B cell (primary cell): ENCODE results near the gene KCNF1. TPM values are rescaled to one million over a fixed set of nuclear protein-coding genes. Genes with fewer than 3 reads are reported as not detected.

Experiments
- ATAC-seq: fragments of 200-7000 bp; cut with Tn5 transposase; one replicate; pipeline ENCODE4 v1.10.0; 2021; ENCODE audit warnings: low read depth, mild to moderate bottlenecking, moderate number of reproducible peaks, moderate library complexity
- CTCF ChIA-PET: fragments of 350-600 bp; sonication (Branson Sonifier 250); formaldehyde crosslinking; loops from one replicate; lab custom pipeline; 2021; ENCODE audit warnings: antibody characterized with exemption, inconsistent platforms; lab: Charles Lee
- POLR2A ChIA-PET: fragments of 350-600 bp; sonication (Branson Sonifier 250); formaldehyde crosslinking; loops from one replicate; lab custom pipeline; 2021; ENCODE audit warnings: antibody characterized with exemption; lab: Charles Lee
- DNase-seq: peaks from one replicate; pipeline ENCODE4 v3.0.0; 2013
- H2AFZ ChIP-seq: 2 replicates; pipeline ENCODE4 v1.6.1; 2012; ENCODE audit warnings: mild to moderate bottlenecking, low read depth, low read length; ENCODE audit not compliant: insufficient read depth, poor library complexity, severe bottlenecking
- H3K27ac ChIP-seq, 2 donors: 1 replicate in 1 of 2; 2 replicates in 1 of 2; pipeline ENCODE4 v1.5.1; 2012 to 2013; ENCODE audit warnings: low read length in 2 of 2, mild to moderate bottlenecking in 2 of 2, moderate library complexity in 1 of 2
- H3K27me3 ChIP-seq, 4 experiments: fragments of 200-600 bp in 1 of 4; sonication (generic) in 1 of 4; replicated peaks in 1 of 4; 1 replicate in 2 of 4; 2 replicates in 2 of 4; pipeline versions ENCODE4 v1.6.1 to v1.7.0; 2013 to 2016; ENCODE audit warnings: low read length in 3 of 4, mild to moderate bottlenecking in 2 of 4, mixed read lengths in 1 of 4, moderate library complexity in 1 of 4; ENCODE audit not compliant: insufficient read depth in 4 of 4, control insufficient read depth in 3 of 4; ENCODE audit errors: control extremely low read depth in 1 of 4
- H3K36me3 ChIP-seq, 2 experiments: replicated peaks in 1 of 2; 1 replicate in 1 of 2; 2 replicates in 1 of 2; pipeline versions ENCODE4 v1.6.1 to v1.7.1; 2013; ENCODE audit warnings: low read length in 1 of 2; ENCODE audit not compliant: insufficient read depth in 2 of 2, control insufficient read depth in 1 of 2; ENCODE audit errors: control extremely low read depth in 1 of 2, extremely low read depth in 1 of 2
- H3K4me1 ChIP-seq, 2 donors: fragments of 200-600 bp in 1 of 2; sonication (generic) in 1 of 2; 1 replicate in 1 of 2; 2 replicates in 1 of 2; pipeline versions ENCODE4 v1.5.1 to v1.6.1; 2013 to 2017; ENCODE audit warnings: low read length in 2 of 2; ENCODE audit not compliant: control insufficient read depth in 2 of 2, insufficient read depth in 2 of 2
- H3K4me2 ChIP-seq: replicated peaks from 2 replicates; pipeline ENCODE3; 2012; ENCODE audit warnings: mild to moderate bottlenecking, low read depth, low read length; ENCODE audit not compliant: poor library complexity, severe bottlenecking
- H3K4me3 ChIP-seq, 5 experiments: fragments of 200-600 bp in 1 of 5; sonication (generic) in 1 of 5; 1 replicate in 3 of 5; 2 replicates in 2 of 5; pipeline versions ENCODE4 v1.5.1 to v1.7.0; 2011 to 2016; ENCODE audit warnings: low read length in 4 of 5, mild to moderate bottlenecking in 4 of 5, low read depth in 2 of 5, control low read depth in 1 of 5, moderate library complexity in 1 of 5; ENCODE audit not compliant: insufficient read depth in 1 of 5; ENCODE audit errors: control extremely low read depth in 1 of 5, extremely low read depth in 1 of 5
- H3K79me2 ChIP-seq: fragments of 200-600 bp; sonication (generic); one replicate; pipeline ENCODE4 v1.6.0; 2016; ENCODE audit warnings: low read length; ENCODE audit not compliant: control insufficient read depth, insufficient read depth
- H3K9ac ChIP-seq: fragments of 200-600 bp; sonication (generic); 2 replicates; pipeline ENCODE4 v1.6.1; 2017; ENCODE audit warnings: mild to moderate bottlenecking, low read length, moderate library complexity
- H3K9me3 ChIP-seq, 3 donors: one replicate each; pipeline versions ENCODE4 v1.6.1 to v1.7.1; 2013; ENCODE audit warnings: low read length in 2 of 3; ENCODE audit not compliant: control insufficient read depth in 2 of 3, insufficient read depth in 1 of 3; ENCODE audit errors: control extremely low read depth in 1 of 3
- H4K20me1 ChIP-seq: 2 replicates; pipeline ENCODE4 v1.6.0; 2012; ENCODE audit warnings: mild to moderate bottlenecking, low read length; ENCODE audit not compliant: insufficient read depth, control insufficient read depth, poor library complexity, severe bottlenecking
- H3K27ac Mint-ChIP-seq: one replicate; pipeline ENCODE4 v1.8.0; 2021; ENCODE audit warnings: mixed read lengths
- H3K27me3 Mint-ChIP-seq: one replicate; pipeline ENCODE4 v1.8.0; 2021; ENCODE audit warnings: mixed read lengths
- H3K4me1 Mint-ChIP-seq: one replicate; pipeline ENCODE4 v1.8.0; 2021; ENCODE audit warnings: mixed read lengths
- H3K4me3 Mint-ChIP-seq: one replicate; pipeline ENCODE4 v1.8.0; 2021; ENCODE audit warnings: mixed read lengths
- H3K9me3 Mint-ChIP-seq: one replicate; pipeline ENCODE4 v1.8.0; 2022; ENCODE audit warnings: mixed read lengths; ENCODE audit not compliant: insufficient read depth
- EZH2 ChIP-seq: IDR thresholded peaks from 2 replicates; pipeline ENCODE4 v1.6.1; 2012; ENCODE audit warnings: borderline replicate concordance, low read depth, mild to moderate bottlenecking, moderate library complexity, low read length; ENCODE audit not compliant: insufficient read depth, poor library complexity, severe bottlenecking
- WGBS: methylation state at CpG from one replicate; pipeline ENCODE4 v1.1.5; 2013; ENCODE audit warnings: missing lambda C conversion rate; ENCODE audit not compliant: insufficient coverage; 5-methylcytosine and 5-hydroxymethylcytosine counted together
- intact Hi-C: fragments of 100-400 bp; cut with micrococcal nuclease; formaldehyde crosslinking; loops from one replicate; pipeline ENCODE4 v1.10.0; 2022
- polyA plus RNA-seq: library from polyadenylated mRNA; depleted of rRNA; stranded (reverse); fragments of >200 nt; gene quantifications from 2 replicates; pipeline ENCODE4 v1.2.3, GENCODE V29; 2012
- total RNA-seq, 2 donors: library from RNA; stranded (reverse); fragments of 120-200 nt in 1 of 2; gene quantifications; 1 replicate in 1 of 2; 2 replicates in 1 of 2; pipeline versions ENCODE4 v1.2.3 to v1.2.4, GENCODE V29; 2013 to 2022
- TF ChIP-seq, protein P1 (sequence below): fragments of 200-600 bp; IDR thresholded peaks from one replicate; pipeline ENCODE4 v1.8.0; 2022; ENCODE audit warnings: antibody characterized with exemption, mild to moderate bottlenecking

KCNF1 gene
- total and polyA plus RNA-seq, 2 donors (not counting 1 experiment from before 2014, with no cell fraction given), result not detected

DNA sequence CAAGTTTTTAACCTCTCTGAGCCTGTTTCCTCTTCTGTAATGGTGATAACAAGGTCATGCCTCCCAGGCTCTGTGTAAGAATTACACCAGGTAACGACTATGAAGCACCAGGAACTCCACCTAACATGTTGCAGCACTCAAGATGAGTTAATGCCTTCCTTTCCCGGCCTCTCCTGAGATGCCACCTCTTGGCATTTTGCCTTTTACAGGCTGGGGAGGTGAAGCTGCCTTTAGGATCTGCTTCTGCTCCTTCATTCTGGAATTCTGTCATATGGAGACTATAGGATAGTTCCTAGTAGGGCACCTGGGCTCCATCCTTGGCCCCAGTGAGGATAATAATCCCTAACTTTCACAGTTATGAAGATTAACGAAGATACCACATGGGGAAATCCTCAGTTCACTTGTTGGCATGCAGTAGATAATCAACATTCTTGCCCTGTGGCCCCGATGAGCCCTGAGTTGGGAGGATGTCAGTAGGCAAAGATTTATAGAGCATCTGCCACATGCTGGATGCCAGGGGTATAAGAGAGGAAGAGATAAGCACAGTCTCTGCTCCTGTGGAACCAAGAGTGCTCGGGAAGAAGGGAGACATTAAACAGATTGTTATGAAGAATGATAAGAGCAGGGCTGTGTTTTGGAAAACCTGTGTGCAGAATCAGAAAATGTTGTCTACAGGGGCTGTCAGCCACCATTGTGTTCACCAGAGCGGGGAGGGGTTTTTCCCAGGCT, 43.9 kb upstream of the KCNF1 start:
- Mint-ChIP-seq H3K27me3 (peaks cover 26% of the 10 kb centered on the region), H3K4me1 (peaks cover 24% of the 10 kb centered on the region), H3K4me3 (no peak overlapping the region), H3K9me3 (peaks cover 5% of the 10 kb centered on the region), H3K27ac (no peak overlapping the region)
- ATAC-seq (no peak), DNase-seq (no peak)
- H3K79me2 ChIP-seq, result no peaks in the 10 kb centered on the region
- H2AFZ ChIP-seq, result no peak overlapping the region
- POLR2A ChIA-PET, result no interaction called here
- H3K27me3 ChIP-seq, result peaks cover 0 to 15% (median 7%) of the 10 kb centered on the region in 4 experiments
- peaks cover 0 to 2% (median 0%) of the 10 kb centered on the region in 3 donors for H3K9me3 ChIP-seq
- H3K9ac ChIP-seq, result no peak overlapping the region
- WGBS, result 62% methylated on average over 5 of the region's 6 CpGs
- CTCF ChIA-PET, result no interaction called here
- intact Hi-C loops, result no loop called here
- H3K27ac ChIP-seq, result no peak overlapping the region
- H3K36me3 ChIP-seq, result no peaks in the 10 kb centered on the region
- TF ChIP-seq, protein P1, sequence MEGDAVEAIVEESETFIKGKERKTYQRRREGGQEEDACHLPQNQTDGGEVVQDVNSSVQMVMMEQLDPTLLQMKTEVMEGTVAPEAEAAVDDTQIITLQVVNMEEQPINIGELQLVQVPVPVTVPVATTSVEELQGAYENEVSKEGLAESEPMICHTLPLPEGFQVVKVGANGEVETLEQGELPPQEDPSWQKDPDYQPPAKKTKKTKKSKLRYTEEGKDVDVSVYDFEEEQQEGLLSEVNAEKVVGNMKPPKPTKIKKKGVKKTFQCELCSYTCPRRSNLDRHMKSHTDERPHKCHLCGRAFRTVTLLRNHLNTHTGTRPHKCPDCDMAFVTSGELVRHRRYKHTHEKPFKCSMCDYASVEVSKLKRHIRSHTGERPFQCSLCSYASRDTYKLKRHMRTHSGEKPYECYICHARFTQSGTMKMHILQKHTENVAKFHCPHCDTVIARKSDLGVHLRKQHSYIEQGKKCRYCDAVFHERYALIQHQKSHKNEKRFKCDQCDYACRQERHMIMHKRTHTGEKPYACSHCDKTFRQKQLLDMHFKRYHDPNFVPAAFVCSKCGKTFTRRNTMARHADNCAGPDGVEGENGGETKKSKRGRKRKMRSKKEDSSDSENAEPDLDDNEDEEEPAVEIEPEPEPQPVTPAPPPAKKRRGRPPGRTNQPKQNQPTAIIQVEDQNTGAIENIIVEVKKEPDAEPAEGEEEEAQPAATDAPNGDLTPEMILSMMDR, result no peak
- TF ChIP-seq EZH2, result no peak
- H3K4me1 ChIP-seq, result peaks cover 11 to 18% of the 10 kb centered on the region in 2 donors
- no peak overlapping the region for H3K4me3 ChIP-seq
- no peak overlapping the region for H3K4me2 ChIP-seq
- no peaks in the 10 kb centered on the region for H4K20me1 ChIP-seq
